ENCODE results near the gene CLTC.
"Not testable (repeated sequence)": the region's sequence is repeated elsewhere in the genome, so short reads cannot be mapped to it uniquely, and the experiment has no call there.

Gene CLTC

DNA sequence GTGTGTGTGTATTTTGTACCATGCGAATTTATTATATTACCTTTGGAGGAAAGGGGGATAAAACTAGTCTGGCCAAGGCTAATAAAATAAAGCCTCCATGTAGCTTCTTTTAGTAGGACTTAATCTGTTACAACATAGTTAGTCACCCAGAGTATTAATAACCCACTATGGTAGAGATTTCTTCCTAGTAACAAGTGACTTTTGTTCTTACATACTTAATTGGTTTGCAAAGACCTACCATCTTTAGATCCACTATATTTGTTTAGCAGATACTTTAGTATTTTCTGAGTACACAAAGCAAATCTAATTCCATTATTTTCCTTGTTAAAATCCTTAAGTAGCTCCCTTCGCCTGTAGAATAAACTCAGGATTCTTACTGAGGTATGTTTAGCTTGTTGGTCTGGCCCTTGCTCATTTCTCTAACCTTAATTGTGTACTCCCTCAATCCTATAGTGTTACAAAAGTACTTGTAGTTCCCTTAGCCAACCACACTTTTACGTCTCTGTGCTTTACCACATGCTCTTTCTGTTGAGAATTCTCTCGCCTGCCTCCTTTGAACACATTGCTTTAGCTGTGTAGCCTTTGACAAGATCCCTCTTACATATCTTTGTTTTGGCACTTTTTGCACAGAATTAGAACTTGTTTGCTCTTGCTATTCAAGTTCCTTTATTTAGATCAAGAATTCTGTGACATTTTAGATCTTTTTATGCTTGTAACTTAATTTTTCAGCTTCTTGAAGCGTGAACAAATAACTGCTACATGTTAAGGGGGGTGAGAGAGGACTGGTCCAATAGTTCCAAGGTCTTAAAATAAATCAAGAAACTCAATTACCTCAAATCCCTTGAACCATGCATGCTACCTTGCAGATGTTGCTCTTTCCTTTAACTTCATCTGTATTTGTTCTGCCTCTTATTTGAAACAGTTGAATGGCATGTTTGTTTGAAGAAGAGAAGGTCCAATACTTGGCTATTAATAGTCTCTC, 23.8 kb downstream of the CLTC start:
- H3K9ac ChIP-seq (ENCODE audit: low read length in 5 of 5), result no peak overlapping the region
- H3K9me3 ChIP-seq (ENCODE audit: control insufficient read depth in 5 of 5, low read length in 5 of 5), result no peaks in the 10 kb centered on the region
- no peaks in the 10 kb centered on the region for H3K27me3 ChIP-seq (ENCODE audit: control insufficient read depth in 5 of 5, insufficient read depth in 4 of 5, low read length in 5 of 5)
- H3K4me1 ChIP-seq (ENCODE audit: control insufficient read depth in 5 of 5, insufficient read depth in 5 of 5, low read length in 5 of 5), result peaks cover 0 to 38% (median 19%) of the 10 kb centered on the region in 5 donors
- no peak overlapping the region for H3K4me3 ChIP-seq (ENCODE audit: low read depth in 1 of 5, low read length in 5 of 5)
- H3K36me3 ChIP-seq (ENCODE audit: control insufficient read depth in 5 of 5, insufficient read depth in 5 of 5, low read length in 5 of 5), result peaks cover 15 to 33% (median 18%) of the 10 kb centered on the region in 5 donors
- H3K27ac ChIP-seq (ENCODE audit: low read depth, low read length), result no peak overlapping the region

DNA sequence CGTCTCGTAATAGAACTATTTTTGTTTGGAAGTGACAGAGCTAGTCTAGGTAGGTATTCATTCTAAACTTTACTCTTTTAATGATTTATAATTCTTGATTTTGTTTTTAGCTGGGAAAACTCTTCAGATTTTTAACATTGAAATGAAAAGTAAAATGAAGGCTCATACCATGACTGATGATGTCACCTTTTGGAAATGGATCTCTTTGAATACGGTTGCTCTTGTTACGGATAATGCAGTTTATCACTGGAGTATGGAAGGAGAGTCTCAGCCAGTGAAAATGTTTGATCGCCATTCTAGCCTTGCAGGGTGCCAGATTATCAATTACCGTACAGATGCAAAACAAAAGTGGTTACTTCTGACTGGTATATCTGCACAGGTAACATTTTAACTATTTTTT, 27.6 kb downstream of the CLTC start:
- Histone ChIP-seq H3K36me3 (ENCODE audit: control insufficient read depth in 5 of 5, insufficient read depth in 5 of 5, low read length in 5 of 5) (peaks cover 44 to 69% (median 47%) of the 10 kb centered on the region in 5 donors), H3K4me1 (ENCODE audit: control insufficient read depth in 5 of 5, insufficient read depth in 5 of 5, low read length in 5 of 5) (peaks cover 0 to 15% (median 11%) of the 10 kb centered on the region in 5 donors), H3K27ac (ENCODE audit: low read depth, low read length) (no peak overlapping the region), H3K4me3 (ENCODE audit: low read depth in 1 of 5, low read length in 5 of 5) (no peak overlapping the region), H3K27me3 (ENCODE audit: control insufficient read depth in 5 of 5, insufficient read depth in 4 of 5, low read length in 5 of 5) (no peaks in the 10 kb centered on the region), H3K9me3 (ENCODE audit: control insufficient read depth in 5 of 5, low read length in 5 of 5) (no peaks in the 10 kb centered on the region), H3K9ac (ENCODE audit: low read length in 5 of 5) (no peak overlapping the region)

DNA sequence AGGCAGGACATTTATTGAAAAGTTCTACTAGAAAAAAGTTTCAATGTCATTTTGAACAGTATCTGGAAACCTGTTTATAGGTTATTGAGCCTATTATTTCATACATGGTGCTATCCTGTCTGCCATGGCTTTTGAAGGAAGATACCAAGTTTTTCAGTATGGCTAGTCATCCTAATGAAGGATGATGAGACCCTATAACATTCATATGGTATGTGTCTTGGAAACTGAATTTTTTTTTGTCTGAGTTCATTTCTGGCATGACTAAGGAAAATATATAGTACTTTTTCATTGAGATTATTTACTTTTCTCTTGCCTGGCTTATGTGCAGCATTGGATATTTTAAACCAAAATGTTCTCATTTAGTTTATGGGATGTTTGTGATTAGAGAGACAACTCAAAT, 30.2 kb downstream of the CLTC start:
- Histone ChIP-seq H3K27ac (ENCODE audit: low read depth, low read length) (no peak overlapping the region), H3K4me1 (ENCODE audit: control insufficient read depth in 5 of 5, insufficient read depth in 5 of 5, low read length in 5 of 5) (no peaks in the 10 kb centered on the region), H3K36me3 (ENCODE audit: control insufficient read depth in 5 of 5, insufficient read depth in 5 of 5, low read length in 5 of 5) (peaks cover 55 to 83% (median 65%) of the 10 kb centered on the region in 5 donors), H3K27me3 (ENCODE audit: control insufficient read depth in 5 of 5, insufficient read depth in 4 of 5, low read length in 5 of 5) (no peaks in the 10 kb centered on the region), H3K4me3 (ENCODE audit: low read depth in 1 of 5, low read length in 5 of 5) (no peak overlapping the region), H3K9me3 (ENCODE audit: control insufficient read depth in 5 of 5, low read length in 5 of 5) (no peaks in the 10 kb centered on the region), H3K9ac (ENCODE audit: low read length in 5 of 5) (peak overlapping the region in 1 of 5 donors; percentile 2)

DNA sequence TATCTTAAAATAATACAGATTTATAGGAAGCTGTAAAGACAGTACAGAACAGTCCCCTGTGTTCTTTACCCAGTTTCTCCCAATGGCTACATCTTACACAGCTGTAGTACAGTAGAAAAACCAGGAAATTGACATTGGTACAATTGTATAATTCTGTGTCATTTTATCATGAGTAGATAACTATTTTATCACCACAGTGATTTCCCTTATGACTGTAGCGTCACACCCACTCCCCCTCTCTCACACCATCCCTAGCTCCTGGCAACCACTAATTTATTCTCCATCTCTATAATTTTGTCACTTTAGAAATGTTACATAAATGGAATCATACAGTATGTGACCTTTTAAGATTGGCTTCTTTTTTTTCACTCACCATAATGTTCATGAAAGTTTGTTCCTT, 30.9 kb downstream of the CLTC start:
- Histone ChIP-seq H3K9me3 (ENCODE audit: control insufficient read depth in 5 of 5, low read length in 5 of 5) (no peaks in the 10 kb centered on the region), H3K36me3 (ENCODE audit: control insufficient read depth in 5 of 5, insufficient read depth in 5 of 5, low read length in 5 of 5) (peaks cover 63 to 82% (median 71%) of the 10 kb centered on the region in 5 donors), H3K4me1 (ENCODE audit: control insufficient read depth in 5 of 5, insufficient read depth in 5 of 5, low read length in 5 of 5) (no peaks in the 10 kb centered on the region), H3K4me3 (ENCODE audit: low read depth in 1 of 5, low read length in 5 of 5) (no peak overlapping the region), H3K27ac (ENCODE audit: low read depth, low read length) (no peak overlapping the region), H3K9ac (ENCODE audit: low read length in 5 of 5) (no peak overlapping the region), H3K27me3 (ENCODE audit: control insufficient read depth in 5 of 5, insufficient read depth in 4 of 5, low read length in 5 of 5) (no peaks in the 10 kb centered on the region)

- peaks cover 66 to 84% (median 71%) of the 10 kb centered on the region in 5 donors for H3K36me3 ChIP-seq (ENCODE audit: control insufficient read depth in 5 of 5, insufficient read depth in 5 of 5, low read length in 5 of 5)
- H3K4me3 ChIP-seq (ENCODE audit: low read depth in 1 of 5, low read length in 5 of 5), result no peak overlapping the region
- H3K27me3 ChIP-seq (ENCODE audit: control insufficient read depth in 5 of 5, insufficient read depth in 4 of 5, low read length in 5 of 5), result no peaks in the 10 kb centered on the region
- H3K27ac ChIP-seq (ENCODE audit: low read depth, low read length), result no peak overlapping the region
- no peaks in the 10 kb centered on the region for H3K9me3 ChIP-seq (ENCODE audit: control insufficient read depth in 5 of 5, low read length in 5 of 5)
- H3K4me1 ChIP-seq (ENCODE audit: control insufficient read depth in 5 of 5, insufficient read depth in 5 of 5, low read length in 5 of 5), result no peaks in the 10 kb centered on the region
- no peak overlapping the region for H3K9ac ChIP-seq (ENCODE audit: low read length in 5 of 5)
Observed at GRCh38 chr17:59651346-59651745, 31.7 kb downstream of the CLTC start.

- H3K27me3 ChIP-seq (ENCODE audit: control insufficient read depth in 5 of 5, insufficient read depth in 4 of 5, low read length in 5 of 5), result no peaks in the 10 kb centered on the region
- no peaks in the 10 kb centered on the region for H3K9me3 ChIP-seq (ENCODE audit: control insufficient read depth in 5 of 5, low read length in 5 of 5)
- H3K27ac ChIP-seq (ENCODE audit: low read depth, low read length), result no peak overlapping the region
- peaks cover 68 to 86% (median 76%) of the 10 kb centered on the region in 5 donors for H3K36me3 ChIP-seq (ENCODE audit: control insufficient read depth in 5 of 5, insufficient read depth in 5 of 5, low read length in 5 of 5)
- no peak overlapping the region for H3K4me3 ChIP-seq (ENCODE audit: low read depth in 1 of 5, low read length in 5 of 5)
- no peaks in the 10 kb centered on the region for H3K4me1 ChIP-seq (ENCODE audit: control insufficient read depth in 5 of 5, insufficient read depth in 5 of 5, low read length in 5 of 5)
- no peak overlapping the region for H3K9ac ChIP-seq (ENCODE audit: low read length in 5 of 5)
Observed at GRCh38 chr17:59652119-59652518, 32.4 kb downstream of the CLTC start.

GRCh38 chr17:59656624-59657023, 36.9 kb downstream of the CLTC start:
- not testable (repeated sequence) for H3K27me3 ChIP-seq (ENCODE audit: control insufficient read depth in 5 of 5, insufficient read depth in 4 of 5, low read length in 5 of 5); H3K27ac ChIP-seq (ENCODE audit: low read depth, low read length); H3K4me3 ChIP-seq (ENCODE audit: low read depth in 1 of 5, low read length in 5 of 5); H3K4me1 ChIP-seq (ENCODE audit: control insufficient read depth in 5 of 5, insufficient read depth in 5 of 5, low read length in 5 of 5); H3K9ac ChIP-seq (ENCODE audit: low read length in 5 of 5); H3K9me3 ChIP-seq (ENCODE audit: control insufficient read depth in 5 of 5, low read length in 5 of 5)
- peaks cover 60 to 84% (median 69%) of the 10 kb centered on the region in 5 donors for H3K36me3 ChIP-seq (ENCODE audit: control insufficient read depth in 5 of 5, insufficient read depth in 5 of 5, low read length in 5 of 5)

- no peak overlapping the region for H3K27ac ChIP-seq (ENCODE audit: low read depth, low read length)
- H3K9ac ChIP-seq (ENCODE audit: low read length in 5 of 5), result no peak overlapping the region
- H3K9me3 ChIP-seq (ENCODE audit: control insufficient read depth in 5 of 5, low read length in 5 of 5), result no peaks in the 10 kb centered on the region
- no peaks in the 10 kb centered on the region for H3K27me3 ChIP-seq (ENCODE audit: control insufficient read depth in 5 of 5, insufficient read depth in 4 of 5, low read length in 5 of 5)
- peaks cover 54 to 83% (median 74%) of the 10 kb centered on the region in 5 donors for H3K36me3 ChIP-seq (ENCODE audit: control insufficient read depth in 5 of 5, insufficient read depth in 5 of 5, low read length in 5 of 5)
- no peak overlapping the region for H3K4me3 ChIP-seq (ENCODE audit: low read depth in 1 of 5, low read length in 5 of 5)
- peaks cover 0 to 12% (median 9%) of the 10 kb centered on the region in 5 donors for H3K4me1 ChIP-seq (ENCODE audit: control insufficient read depth in 5 of 5, insufficient read depth in 5 of 5, low read length in 5 of 5)
Observed at GRCh38 chr17:59666235-59666634, 46.5 kb downstream of the CLTC start.

GRCh38 chr17:59668816-59669215, 49.1 kb downstream of the CLTC start:
- Histone ChIP-seq H3K4me3 (ENCODE audit: low read depth in 1 of 5, low read length in 5 of 5) (no peak overlapping the region), H3K4me1 (ENCODE audit: control insufficient read depth in 5 of 5, insufficient read depth in 5 of 5, low read length in 5 of 5) (peaks cover 0 to 12% (median 9%) of the 10 kb centered on the region in 5 donors), H3K9ac (ENCODE audit: low read length in 5 of 5) (no peak overlapping the region), H3K36me3 (ENCODE audit: control insufficient read depth in 5 of 5, insufficient read depth in 5 of 5, low read length in 5 of 5) (peaks cover 47 to 74% (median 66%) of the 10 kb centered on the region in 5 donors), H3K27me3 (ENCODE audit: control insufficient read depth in 5 of 5, insufficient read depth in 4 of 5, low read length in 5 of 5) (no peaks in the 10 kb centered on the region), H3K9me3 (ENCODE audit: control insufficient read depth in 5 of 5, low read length in 5 of 5) (no peaks in the 10 kb centered on the region), H3K27ac (ENCODE audit: low read depth, low read length) (no peak overlapping the region)

DNA sequence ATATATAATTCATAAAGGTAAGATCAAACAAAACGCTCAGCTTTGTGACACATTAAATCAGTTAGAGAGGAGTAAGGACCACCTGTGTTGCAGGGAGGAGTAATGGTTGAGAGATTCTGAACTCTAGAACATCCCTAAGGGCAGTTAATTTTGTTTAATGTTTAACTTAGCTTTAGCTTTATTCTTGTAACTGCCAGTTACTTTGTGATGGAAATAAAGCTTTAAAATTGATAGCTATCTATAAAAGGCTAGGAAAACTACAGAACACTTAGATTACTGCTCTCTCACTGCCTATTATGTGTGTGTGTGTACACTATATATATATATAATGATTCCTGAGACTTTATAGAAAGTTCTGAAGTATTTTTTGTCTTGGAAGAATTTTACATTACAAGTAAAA, 49.7 kb downstream of the CLTC start:
- Histone ChIP-seq H3K4me1 (ENCODE audit: control insufficient read depth in 5 of 5, insufficient read depth in 5 of 5, low read length in 5 of 5) (peaks cover 0 to 12% (median 9%) of the 10 kb centered on the region in 5 donors), H3K4me3 (ENCODE audit: low read depth in 1 of 5, low read length in 5 of 5) (no peak overlapping the region), H3K36me3 (ENCODE audit: control insufficient read depth in 5 of 5, insufficient read depth in 5 of 5, low read length in 5 of 5) (peaks cover 51 to 73% (median 68%) of the 10 kb centered on the region in 5 donors), H3K9ac (ENCODE audit: low read length in 5 of 5) (no peak overlapping the region), H3K27me3 (ENCODE audit: control insufficient read depth in 5 of 5, insufficient read depth in 4 of 5, low read length in 5 of 5) (no peaks in the 10 kb centered on the region), H3K27ac (ENCODE audit: low read depth, low read length) (no peak overlapping the region), H3K9me3 (ENCODE audit: control insufficient read depth in 5 of 5, low read length in 5 of 5) (no peaks in the 10 kb centered on the region)

Data from subcutaneous abdominal adipose tissue (tissue), 5 donors.